ENCODE results near the gene CSNK1D. TPM values are rescaled to one million over a fixed set of nuclear protein-coding genes. Genes with fewer than 3 reads are reported as not detected.
"Not testable (repeated sequence)": the region's sequence is repeated elsewhere in the genome, so short reads cannot be mapped to it uniquely, and the experiment has no call there.

CSNK1D gene
- polyA plus RNA-seq, 4 donors, result 88.6 to 125 (median 117) TPM

DNA sequence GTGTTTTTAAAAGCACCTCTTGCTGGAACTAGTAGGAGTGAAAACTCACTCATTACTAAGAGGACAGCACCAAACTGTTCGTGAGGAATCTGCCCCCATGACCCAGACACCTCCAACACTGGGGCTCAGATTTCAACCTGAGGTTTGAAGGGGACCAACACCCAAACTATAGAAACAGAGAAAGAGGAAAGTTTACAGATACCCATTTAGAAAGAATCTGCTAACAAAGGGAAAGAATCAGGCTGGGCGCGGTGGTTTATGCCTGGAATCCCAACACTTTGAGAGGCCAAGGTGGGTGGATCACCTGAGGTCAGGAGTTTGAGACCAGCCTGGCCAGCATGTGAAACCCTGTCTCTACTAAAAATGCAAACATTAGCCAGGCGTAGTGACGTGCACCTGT, 3.4 kb upstream of the CSNK1D start:
- DNase-seq (ENCODE audit: low read depth in 4 of 4, low spot score in 3 of 4), result no peak

DNA sequence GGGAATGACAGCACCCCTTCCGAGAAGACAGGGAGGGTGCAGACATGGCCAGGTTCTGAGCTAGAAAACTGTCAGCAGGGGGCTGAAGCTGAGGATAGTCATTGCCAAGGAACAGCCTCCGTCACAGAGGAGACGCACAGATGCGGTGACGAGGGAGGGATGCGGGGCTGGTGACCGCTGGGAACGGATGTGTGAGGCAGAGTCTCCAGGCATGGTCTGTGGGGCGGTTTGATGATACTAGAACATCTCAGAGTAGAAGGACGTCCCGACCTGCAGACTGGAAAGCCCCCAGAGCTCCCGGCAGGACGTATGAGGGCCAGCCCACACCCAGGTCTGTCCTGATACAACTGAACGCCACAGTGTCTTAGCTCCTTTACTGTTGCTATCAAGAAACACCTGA, 1.8 kb upstream of the CSNK1D start:
- DNase-seq (ENCODE audit: low read depth in 4 of 4, low spot score in 3 of 4), result no peak

DNA sequence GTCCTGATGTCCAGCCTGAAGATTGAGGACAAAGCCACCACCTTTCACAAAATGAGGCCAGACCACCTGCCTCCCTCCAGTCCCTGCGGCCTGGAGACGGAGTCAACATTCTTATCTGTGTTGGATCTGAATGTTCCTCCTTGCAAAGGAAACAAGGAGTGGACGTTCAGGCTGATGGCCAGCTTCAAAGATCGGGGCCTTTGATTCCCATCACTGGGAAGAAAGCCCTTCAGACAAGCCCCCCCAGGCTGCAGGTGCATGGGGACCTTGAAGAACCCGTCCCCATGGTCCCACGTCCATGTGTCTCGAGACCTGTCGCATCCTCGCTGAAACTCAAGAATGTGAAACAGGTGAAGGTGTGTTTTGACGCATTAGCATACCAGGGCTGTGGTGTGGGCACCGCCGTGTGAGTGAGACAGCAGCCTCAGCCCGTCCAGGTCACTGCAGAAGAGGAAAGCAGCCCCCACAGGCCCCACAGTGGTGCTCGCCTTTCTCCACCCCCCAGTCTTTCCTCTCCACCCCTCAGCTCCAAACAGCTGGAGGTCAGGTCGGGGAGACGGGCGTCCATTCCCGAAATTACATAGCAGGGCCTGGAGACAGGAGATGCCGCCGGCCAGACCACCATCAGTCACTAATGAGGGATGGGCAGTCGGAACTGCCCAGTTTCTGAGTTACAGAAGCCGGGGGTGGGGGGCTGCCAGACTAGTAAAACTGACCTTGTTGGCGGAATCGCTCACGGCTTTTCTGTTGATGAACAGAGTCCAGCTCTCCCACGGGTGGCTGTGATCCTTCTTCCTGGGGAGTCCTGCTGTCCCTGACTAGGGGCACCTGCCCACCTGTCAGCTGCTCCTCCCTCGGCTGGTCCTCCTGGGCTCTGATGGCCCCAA, 877 bp upstream of the CSNK1D start:
- DNase-seq (ENCODE audit: low read depth in 4 of 4, low spot score in 3 of 4), result no peak

DNA sequence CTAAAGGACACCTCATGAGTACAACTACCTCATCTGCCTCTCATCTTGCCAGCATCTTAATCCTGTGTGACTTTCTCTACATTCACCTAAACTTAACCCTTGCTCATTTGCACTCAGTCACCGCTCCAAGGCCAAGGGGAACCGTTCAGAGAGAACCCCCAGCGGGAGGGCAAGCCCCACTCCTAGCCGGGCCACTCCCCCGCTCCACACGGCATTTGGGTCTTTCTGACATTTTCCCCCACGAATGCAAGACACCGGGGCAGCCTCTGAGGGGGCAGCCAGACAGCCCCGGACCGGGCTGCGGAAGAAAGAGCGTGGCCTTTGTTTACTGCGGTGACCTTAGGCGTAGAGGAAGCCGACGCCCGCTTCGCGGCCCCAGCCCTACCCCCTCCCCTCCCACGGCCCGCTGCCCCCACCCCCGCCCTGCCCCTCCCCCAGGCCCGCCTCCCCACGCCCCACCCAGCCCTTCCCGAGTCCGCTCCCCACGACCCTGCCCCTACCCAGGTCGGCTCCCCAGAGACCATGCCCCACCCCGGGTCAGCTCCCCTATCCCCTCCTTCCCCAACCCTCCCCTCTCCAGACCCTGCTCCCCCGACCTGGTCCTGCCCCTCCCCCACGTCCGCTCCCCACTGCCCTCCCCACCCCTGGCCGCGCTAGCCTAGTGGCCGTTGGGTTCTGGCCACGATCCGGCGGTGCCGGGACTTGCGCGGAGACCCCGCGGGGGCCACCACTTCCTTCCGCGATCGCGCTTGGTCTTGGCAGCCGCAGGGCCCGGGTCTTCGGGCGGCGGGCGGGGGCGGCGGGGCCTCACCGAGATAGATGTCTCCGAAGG, 789 bp downstream of the CSNK1D start:
- DNase-seq (ENCODE audit: low read depth in 4 of 4, low spot score in 3 of 4), result no peak

DNA sequence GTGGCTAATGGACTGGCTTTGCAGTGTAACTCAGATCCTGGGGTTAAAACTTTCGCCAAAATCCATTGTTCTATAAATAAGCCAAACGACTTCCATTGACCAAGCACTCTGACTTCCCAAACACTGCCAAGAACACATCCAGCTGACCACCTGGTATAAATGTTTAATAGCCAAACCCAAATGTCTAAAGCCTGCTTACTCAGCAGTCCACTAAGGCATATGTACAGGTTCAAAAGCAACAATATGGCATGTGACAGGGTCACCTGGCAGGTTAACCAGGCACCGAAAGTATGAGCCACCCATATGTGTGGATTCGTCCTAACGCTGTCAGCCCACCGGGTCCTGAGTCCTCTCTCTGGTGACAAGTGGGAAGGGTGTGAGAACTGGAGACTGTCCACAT, 2.1 kb downstream of the CSNK1D start:
- no peak for DNase-seq (ENCODE audit: low read depth in 4 of 4, low spot score in 3 of 4)

DNA sequence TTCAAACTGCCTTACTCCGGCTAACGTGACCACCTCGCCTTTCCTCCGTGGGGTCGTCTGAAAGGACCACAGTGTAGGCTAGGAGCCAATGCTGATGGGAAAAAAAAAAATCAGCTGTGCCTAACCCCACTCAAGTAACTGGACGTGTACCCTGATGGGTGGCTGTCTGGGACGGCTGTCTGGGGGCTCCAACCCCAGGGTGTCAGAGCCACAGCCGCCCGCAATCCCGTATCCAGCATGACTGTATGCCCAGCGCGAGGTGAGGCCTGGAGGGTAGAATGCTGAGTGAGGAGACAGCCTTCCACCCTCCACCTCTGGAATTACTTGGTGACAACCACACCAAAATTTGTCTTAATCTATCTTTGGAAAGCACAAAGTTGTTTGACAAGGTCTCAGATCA, 2.8 kb downstream of the CSNK1D start:
- DNase-seq (ENCODE audit: low read depth in 4 of 4, low spot score in 3 of 4), result no peak

DNA sequence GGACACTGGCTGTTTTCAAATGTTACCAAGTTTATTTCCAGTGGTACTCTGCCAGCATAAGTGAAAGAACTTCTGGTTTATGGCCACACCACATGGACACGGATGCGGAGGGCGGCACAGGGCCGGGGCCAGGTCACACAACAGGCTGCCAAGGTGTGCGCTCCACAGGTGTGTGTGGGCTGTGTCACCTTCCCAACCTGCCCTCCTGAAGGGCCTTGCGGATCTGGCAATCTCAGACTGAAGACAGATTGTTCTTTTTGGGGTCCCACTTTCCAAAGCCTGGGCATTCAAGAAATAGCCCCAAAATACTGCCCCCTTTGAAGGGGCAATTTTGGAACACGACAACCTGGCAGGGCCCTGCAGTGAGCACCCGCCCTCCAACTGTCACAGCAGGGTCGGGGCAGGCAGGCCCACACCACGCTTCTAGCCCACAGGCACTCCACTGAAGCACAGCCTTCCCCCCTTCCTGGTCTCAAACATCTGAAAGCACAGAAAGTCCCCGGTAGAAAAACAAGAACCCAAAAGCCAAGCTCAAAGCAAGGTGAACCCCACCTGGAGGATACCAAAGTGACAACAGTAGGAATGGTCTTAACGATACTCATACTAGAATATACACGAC, 3.5 kb downstream of the CSNK1D start:
- DNase-seq (ENCODE audit: low read depth in 4 of 4, low spot score in 3 of 4), result no peak

DNA sequence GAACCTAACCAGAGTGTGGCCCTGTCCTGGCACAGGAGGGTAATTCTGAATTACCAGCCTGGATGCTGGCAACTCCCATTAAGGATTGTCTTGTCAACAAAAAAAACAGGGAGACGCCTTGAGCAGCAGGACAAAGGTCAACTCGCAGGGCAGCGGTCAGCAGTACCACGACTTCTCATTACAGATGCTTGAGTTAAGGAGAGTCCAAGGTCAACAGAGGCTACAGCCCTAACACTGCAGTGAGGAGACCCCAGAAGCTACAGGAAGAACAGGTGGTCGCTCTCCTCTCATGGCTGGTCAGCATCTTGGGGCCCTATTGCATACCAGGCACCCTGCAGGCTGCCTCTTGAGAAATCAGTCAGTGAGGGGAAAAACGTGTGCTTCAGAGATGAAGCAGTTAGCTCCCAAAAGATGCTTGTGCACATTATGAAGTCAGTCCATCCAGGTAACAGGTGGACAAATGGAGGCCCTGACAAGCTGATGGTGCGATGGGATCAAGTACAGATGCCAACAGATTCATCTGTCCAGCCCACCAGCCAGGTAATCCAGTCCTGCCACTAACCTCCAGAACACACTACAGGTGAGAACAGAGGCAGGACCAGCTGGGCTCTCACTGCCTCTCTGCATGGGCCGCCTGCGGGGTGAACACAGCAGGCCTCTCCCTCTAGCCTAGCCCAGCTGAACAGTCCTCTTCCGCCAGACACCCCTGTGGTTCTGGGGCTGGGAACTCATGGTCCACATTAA, 4.2 kb downstream of the CSNK1D start:
- DNase-seq (ENCODE audit: low read depth in 4 of 4, low spot score in 3 of 4), result no peak

DNA sequence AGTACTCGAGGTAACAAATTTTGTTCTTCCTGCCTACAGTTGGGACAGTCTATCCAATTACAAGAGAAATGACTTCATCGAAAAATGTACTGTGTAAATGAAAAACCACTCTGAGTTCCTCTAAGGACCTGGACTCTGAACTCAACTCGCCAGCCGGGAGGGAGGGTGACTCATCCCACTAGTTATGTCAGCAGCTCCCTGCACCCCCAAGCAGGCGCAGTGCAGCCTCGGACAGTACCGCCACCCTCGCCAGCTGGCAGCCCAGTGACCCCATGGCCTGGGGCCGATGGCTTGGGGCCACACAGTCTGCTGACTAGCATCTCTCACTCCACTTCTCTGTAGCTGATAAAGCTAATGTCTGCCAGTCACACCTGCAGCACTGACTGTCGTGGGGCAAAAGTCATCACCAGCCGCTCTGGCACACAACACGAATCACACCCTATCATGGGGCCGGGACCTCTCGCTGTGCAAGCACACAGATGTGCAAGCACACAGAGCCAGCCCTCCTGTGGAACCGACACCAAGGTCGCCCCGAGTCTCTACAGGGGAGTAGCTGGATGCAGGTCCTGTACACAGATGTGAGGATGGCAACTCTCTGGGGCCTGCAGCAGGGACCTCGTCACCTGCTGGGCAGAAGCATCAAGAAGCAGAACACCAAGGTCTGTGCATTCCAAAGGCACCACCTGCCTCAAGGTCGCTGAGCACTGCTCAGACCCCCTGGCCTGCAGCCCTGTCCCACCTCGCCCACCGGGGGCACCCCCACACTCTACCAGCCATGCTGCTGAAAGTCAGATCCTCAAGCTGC, 5.7 kb downstream of the CSNK1D start:
- DNase-seq (ENCODE audit: low read depth in 4 of 4, low spot score in 3 of 4), result no peak

DNA sequence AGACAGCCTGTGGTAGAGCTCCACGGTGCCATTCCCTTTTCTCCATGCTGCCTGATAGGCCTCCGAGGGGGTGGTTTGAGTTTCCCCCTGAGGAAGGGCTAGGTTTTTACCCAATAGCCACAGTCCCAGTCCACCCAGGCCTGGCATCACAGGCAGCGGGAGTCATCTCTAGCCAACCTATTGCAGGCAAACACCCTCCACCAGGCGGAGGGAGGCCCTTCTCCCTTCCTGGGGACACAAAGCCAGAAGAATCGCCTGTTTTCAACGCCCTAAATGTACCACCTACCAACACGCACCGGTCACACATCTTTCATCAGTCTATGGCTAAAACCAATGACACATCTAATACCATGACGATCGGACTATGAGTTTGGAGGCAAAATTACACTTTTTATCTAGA, 7.4 kb downstream of the CSNK1D start:
- no peak for DNase-seq (ENCODE audit: low read depth in 4 of 4, low spot score in 3 of 4)

DNA sequence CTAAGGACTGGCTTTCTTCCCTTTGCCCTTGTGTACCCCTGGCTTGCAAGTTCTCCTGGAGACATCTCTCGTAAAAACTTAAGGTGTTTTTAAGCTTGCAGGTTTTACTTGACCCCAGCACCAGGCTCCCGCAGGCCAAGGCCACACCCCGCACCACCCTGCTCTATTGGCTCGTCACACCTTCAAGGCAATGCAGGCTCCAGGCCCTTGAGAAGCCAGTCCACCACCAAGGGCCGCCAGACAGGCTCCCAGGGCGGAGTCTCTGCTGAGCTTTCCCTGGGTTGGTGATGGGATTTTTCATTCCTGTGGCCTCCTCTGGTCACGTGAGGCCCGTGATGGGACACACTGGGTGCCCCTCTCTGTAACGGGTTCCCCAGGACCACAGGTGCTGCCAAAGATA, 9.9 kb downstream of the CSNK1D start:
- no peak for DNase-seq (ENCODE audit: low read depth in 4 of 4, low spot score in 3 of 4)

DNA sequence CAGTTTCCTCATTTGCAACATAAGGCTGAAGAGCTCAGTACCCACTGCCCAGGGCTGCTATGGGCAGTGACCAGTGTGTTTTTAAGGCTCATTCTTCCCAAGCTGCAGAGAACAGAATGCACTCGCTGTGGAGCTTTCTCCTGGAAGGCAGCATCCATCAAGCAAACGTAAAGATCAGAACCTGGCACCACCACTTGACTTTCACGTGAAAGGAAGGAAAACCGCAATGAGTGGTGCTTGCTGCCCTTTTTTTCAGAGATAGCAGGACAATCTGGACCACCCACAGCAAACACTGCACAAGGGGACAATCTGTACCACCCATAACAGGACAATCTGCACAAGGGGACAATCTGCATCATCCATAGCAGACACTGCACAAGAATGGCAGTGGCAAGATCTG, 11.2 kb downstream of the CSNK1D start:
- no peak for DNase-seq (ENCODE audit: low read depth in 4 of 4, low spot score in 3 of 4)

DNA sequence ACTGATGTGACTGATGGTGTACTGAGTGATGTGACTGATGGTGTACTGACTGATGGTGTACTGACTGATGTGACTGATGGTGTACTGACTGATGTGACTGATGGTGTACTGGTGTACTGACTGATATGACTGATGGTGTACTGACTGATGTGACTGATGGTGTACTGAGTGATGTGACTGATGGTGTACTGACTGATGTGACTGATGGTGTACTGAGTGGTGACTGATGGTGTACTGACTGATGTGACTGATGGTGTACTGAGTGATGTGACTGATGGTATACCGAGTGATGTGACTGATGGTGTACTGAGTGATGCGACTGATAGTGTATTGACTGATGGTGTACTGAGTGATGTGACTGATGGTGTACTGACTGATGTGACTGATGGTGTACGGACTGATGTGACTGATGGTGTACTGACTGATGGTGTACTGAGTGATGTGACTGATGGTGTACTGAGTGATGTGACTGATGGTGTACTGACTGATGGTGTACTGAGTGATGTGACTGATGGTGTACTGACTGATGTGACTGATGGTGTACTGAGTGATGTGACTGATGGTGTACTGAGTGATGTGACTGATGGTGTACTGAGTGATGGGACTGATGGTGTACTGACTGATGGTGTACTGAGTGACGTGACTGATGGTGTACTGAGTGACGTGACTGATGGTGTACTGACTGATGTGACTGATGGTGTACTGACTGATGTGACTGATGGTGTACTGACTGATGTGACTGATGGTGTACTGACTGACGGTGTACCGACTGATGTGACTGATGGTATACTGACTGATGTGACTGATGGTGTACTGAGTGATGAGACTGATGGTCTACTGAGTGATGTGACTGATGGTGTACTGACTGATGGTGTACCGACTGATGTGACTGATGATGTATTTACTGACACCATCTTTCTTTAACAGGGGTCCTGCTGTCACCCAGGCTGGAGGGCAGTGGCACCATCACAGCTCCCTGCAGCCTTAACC, 13.2 kb downstream of the CSNK1D start:
- not testable (repeated sequence) for DNase-seq (ENCODE audit: low read depth in 4 of 4, low spot score in 3 of 4)

DNA sequence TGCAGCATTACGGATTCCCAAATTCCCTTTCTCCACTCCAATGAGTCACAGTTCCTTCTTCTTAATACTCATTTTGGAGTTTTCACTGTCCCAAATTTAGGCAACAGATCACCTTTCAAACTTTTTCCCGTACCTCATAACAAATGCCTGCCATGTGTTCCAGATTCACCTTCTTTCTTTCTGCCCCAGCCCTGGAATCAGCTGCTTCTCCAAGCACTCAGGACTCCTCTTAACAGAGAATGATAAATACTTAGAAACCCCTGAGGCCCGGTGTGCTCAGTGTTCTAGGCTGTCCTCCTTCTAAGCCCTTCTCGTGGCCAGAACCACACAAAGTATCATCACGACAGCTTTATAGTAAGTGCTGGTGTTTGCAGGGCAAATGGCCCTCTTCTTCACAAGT, 14.9 kb downstream of the CSNK1D start:
- DNase-seq (ENCODE audit: low read depth in 4 of 4, low spot score in 3 of 4), result no peak

DNA sequence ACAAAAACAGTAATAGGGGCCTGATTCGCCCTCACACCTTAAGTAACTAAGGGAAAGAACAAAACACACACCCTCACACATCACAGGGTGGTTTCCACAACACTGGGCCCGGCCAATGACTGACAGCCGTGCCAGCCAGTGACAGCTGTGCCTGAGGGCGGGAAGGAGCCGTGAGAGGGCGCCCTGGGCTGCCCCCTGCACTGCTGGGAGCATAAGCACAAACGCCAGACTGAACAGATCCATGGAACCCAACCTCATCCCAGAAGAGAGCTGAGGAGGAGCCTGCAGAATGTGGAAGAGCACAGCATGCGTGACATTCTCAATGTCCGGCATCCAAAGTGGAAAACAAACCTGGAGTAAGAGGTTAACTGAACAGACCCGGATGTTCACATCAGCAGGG, 16.0 kb downstream of the CSNK1D start:
- no peak for DNase-seq (ENCODE audit: low read depth in 4 of 4, low spot score in 3 of 4)

DNA sequence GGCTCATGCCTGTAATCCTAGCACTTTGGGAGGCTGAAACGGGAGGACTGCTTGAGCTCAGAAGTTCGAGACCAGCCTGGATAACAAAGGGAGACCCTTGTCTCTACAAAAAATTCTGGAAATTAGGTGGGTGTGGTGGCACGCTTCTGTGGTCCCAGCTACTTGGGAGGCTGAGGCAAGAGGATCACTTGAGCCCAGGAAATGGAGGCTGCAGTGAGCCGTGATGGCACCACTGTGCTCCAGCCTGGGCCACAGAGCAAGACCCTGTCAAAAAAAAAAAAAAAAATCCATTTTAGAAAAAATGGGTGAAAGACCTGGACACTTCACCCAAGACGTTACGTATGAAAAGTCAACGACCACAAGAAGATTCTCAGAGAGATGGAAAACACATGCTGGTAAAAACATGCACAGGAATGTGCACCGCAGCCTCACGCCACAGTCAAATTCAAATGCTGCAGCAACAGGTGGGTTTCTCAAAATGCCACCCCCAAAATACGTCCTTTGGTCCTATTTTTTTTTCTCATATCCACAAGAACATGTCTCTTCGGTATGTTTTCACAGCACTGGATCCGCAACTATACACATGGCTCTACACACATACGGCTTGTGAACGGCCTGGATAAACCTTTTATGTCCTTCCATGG, 17.1 kb downstream of the CSNK1D start:
- no peak for DNase-seq (ENCODE audit: low read depth in 4 of 4, low spot score in 3 of 4)

DNA sequence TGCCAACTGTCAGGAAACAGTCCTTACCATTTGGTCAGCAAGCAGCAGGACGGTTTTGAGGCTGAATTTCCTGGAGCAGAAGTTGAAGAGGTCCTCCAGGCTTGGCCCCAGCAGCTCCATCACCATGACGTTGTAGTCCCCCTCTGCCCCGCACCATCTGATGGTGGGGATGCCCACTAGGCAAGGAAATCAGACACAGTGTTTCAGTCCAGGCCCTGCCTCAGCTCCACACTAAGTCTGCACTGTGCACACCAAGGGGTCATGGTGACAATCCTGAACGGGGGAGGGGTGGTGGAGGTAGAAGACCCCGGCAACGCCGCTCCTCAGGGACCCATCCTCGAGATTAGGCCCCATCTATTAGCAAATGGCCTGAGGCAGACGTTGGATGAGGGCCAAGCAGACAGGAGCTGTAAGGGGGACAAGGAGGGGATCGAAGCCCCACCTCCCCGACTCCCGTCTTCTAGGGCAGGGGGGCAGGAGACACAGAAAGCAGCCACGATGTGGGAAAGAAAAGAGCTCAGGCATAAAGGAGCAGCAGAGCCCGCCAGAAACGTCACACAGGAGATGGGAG, 18.0 kb downstream of the CSNK1D start:
- DNase-seq (ENCODE audit: low read depth in 4 of 4, low spot score in 3 of 4), result no peak

DNA sequence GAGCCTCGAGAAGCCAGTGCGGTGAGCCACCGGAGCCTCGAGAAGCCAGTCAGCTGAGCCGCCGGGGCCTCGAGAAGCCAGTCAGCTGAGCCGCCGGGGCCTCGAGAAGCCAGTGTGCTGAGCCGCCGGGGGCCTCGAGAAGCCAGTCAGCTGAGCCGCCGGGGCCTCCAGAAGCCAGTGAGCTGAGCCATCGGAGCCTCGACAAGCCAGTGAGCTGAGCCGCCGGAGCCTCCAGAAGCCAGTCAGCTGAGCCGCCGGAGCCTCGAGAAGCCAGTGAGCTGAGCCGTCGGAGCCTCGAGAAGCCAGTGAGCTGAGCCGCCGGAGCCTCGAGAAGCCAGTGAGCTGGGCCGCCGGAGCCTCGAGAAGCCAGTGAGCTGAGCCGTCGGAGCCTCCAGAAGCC, 18.8 kb downstream of the CSNK1D start:
- DNase-seq (ENCODE audit: low read depth in 4 of 4, low spot score in 3 of 4), result not testable (repeated sequence)
